ENCODE results near the gene LRPAP1.

DNA sequence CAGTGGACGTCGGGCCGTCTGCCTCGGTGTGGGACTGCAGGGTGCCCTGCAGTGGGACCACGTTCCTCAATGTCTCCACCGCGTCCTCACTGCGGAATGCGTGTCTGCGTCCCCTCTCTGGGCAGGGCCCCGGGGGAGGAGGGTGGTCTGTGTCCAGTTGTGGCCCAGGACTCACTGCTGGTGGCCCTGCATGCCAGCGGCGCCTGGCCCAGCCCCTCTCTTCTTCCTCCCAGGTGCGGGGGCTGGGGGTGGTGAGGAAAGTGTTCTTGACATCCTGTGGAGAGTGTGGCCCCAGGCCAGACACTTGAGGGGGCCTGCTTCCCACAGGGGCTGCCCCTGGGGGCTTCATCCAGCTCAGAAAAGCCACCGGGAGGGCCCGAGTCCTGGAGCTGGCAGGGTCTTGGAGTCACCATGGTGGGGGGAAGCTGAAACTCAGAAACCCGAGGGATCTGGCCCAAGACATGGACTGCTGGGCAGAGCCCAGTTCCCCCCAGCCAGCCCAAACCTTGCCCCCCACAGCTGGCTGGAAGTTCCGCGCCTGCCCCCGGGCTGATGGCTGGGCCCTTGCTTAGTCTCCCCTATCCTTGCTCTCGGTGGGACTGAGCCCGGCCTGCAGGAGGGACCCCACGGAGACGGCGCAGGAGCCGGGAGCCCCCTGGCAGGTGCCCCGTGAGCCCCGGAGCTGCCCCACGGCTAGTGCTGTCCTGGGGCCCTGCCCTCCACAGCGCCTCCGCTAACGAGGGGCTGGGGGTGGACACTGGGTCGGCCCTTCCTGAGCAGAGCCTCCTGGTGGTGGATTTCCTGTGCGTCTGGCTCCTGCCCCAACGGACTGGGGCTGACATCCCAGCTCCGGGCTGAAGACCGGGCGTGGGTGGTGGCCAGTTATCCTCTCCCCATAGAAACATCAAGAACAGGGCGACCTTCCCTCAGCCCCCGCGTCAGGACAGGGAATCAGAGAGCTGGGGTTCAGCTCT is 66.2 kb downstream of the LRPAP1 start:
- no peak for TF ChIP-seq ZNF274 (IDR thresholded peaks at IDR 0.05; ENCODE audit: low read depth, low read length)
- no peak for TF ChIP-seq YY1 (IDR thresholded peaks at IDR 0.05; ENCODE audit: insufficient read depth, insufficient read length)

Measured in NT2/D1 (cell line).